ENCODE results near the gene TFAM. TPM values are rescaled to one million over a fixed set of nuclear protein-coding genes. Genes with fewer than 3 reads are reported as not detected.

Gene TFAM
- total and polyA plus RNA-seq, 2 donors (not counting 1 experiment from before 2014, with no cell fraction given), result 8.2 to 38.4 TPM

DNA sequence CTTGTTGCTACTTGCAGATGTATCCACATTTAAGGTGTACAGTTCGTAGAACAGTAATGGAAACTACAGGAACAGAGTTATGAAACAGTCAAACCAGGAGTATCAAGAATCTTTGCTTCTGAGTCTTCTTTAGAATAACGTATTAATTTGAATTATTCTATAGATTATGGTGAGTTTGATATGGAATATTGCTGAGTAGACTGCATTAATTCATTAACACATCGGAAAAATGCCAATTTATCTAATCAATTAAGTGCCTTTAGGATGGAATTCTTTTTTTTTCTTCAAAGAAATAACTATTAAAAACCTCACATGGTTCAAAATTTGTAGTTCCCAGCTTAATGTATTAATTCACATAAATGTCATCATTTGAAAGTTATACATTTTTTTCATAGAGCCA lies 3.8 kb downstream of the TFAM start:
- TF ChIP-seq, protein P1, sequence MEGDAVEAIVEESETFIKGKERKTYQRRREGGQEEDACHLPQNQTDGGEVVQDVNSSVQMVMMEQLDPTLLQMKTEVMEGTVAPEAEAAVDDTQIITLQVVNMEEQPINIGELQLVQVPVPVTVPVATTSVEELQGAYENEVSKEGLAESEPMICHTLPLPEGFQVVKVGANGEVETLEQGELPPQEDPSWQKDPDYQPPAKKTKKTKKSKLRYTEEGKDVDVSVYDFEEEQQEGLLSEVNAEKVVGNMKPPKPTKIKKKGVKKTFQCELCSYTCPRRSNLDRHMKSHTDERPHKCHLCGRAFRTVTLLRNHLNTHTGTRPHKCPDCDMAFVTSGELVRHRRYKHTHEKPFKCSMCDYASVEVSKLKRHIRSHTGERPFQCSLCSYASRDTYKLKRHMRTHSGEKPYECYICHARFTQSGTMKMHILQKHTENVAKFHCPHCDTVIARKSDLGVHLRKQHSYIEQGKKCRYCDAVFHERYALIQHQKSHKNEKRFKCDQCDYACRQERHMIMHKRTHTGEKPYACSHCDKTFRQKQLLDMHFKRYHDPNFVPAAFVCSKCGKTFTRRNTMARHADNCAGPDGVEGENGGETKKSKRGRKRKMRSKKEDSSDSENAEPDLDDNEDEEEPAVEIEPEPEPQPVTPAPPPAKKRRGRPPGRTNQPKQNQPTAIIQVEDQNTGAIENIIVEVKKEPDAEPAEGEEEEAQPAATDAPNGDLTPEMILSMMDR (IDR thresholded peaks at IDR 0.05), result no peak
- no peak for TF ChIP-seq EZH2 (IDR thresholded peaks at IDR 0.05; ENCODE audit: borderline replicate concordance, insufficient read depth, low read depth, low read length, poor library complexity, severe bottlenecking)

DNA sequence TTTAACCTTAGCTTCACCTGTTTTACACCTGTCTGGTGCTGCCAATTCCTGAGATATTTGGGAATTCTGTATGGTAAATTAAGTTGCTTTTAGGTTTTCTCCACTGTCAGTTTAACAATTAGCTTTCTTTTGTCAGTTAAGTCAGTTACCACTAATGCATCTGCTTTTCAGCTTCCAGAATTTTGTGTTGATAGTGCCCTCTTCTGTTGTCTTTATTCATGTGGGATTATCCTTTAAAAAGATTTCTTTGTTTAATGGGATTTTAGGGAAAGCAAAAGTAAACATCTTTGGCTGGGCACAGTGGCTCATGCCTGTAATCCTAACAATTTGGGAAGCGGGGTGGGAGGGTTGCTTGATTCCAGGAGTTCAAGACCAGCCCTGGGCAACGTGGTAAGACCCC lies 8.1 kb downstream of the TFAM start:
- peaks cover 7% of the 10 kb centered on the region for H3K79me2 ChIP-seq (ENCODE audit: control insufficient read depth, insufficient read depth, low read length)
- Mint-ChIP-seq H3K4me1 (peaks cover 11% of the 10 kb centered on the region), H3K27ac (no peak overlapping the region), H3K9me3 (ENCODE audit: insufficient read depth) (no peaks in the 10 kb centered on the region), H3K27me3 (no peaks in the 10 kb centered on the region), H3K4me3 (no peak overlapping the region)
- CTCF ChIA-PET, result interaction anchor here (1.3 kb wide), 1 partner anchor 94 kb away, joined by 5 read pairs; no protein-coding TSS in a partner anchor
- H3K4me2 ChIP-seq (replicated peaks; ENCODE audit: low read depth, low read length, poor library complexity, severe bottlenecking), result no peak overlapping the region
- intact Hi-C loops (cut with micrococcal nuclease), result no loop called here
- POLR2A ChIA-PET, result no interaction called here
- peaks cover 11% of the 10 kb centered on the region for H4K20me1 ChIP-seq (ENCODE audit: control insufficient read depth, insufficient read depth, low read length, poor library complexity, severe bottlenecking)
- H3K9ac ChIP-seq (ENCODE audit: low read length), result no peak overlapping the region
- H3K36me3 ChIP-seq (replicated peaks in 1 of 2; ENCODE audit: control extremely low read depth in 1 of 2, control insufficient read depth in 1 of 2, extremely low read depth in 1 of 2, insufficient read depth in 2 of 2, low read length in 1 of 2), result peaks cover 8 to 84% of the 10 kb centered on the region in 2 experiments
- H3K4me1 ChIP-seq (ENCODE audit: control insufficient read depth in 2 of 2, insufficient read depth in 2 of 2, low read length in 2 of 2), result no peaks in the 10 kb centered on the region
- H2AFZ ChIP-seq (ENCODE audit: insufficient read depth, low read depth, low read length, poor library complexity, severe bottlenecking), result no peak overlapping the region
- DNase-seq, result no peak
- TF ChIP-seq, protein P1 (IDR thresholded peaks at IDR 0.05), result no peak
- TF ChIP-seq EZH2 (IDR thresholded peaks at IDR 0.05; ENCODE audit: borderline replicate concordance, insufficient read depth, low read depth, low read length, poor library complexity, severe bottlenecking), result no peak
- no peak overlapping the region for H3K27ac ChIP-seq (ENCODE audit: low read length in 2 of 2)
- ATAC-seq (ENCODE audit: low read depth), result no peak
- WGBS (ENCODE audit: insufficient coverage), result no CpG with 5 or more reads among the region's 2 CpGs
- no peaks in the 10 kb centered on the region for H3K9me3 ChIP-seq (ENCODE audit: control extremely low read depth in 1 of 3, control insufficient read depth in 2 of 3, insufficient read depth in 1 of 3, low read length in 2 of 3)
- no peak overlapping the region for H3K4me3 ChIP-seq (ENCODE audit: control extremely low read depth in 1 of 5, extremely low read depth in 1 of 5, insufficient read depth in 1 of 5, low read depth in 2 of 5, low read length in 4 of 5)
- no peaks in the 10 kb centered on the region for H3K27me3 ChIP-seq (replicated peaks in 1 of 4; ENCODE audit: control extremely low read depth in 1 of 4, control insufficient read depth in 3 of 4, insufficient read depth in 4 of 4, low read length in 3 of 4)

More for the DNA sequence above, 3.8 kb downstream of the TFAM start:
- H3K27ac ChIP-seq (ENCODE audit: low read length in 2 of 2), result no peak overlapping the region
- ChIA-PET POLR2A (no interaction called here), CTCF (interaction anchor here (0.9 kb wide), 1 partner anchor 89 kb away, joined by 3 read pairs; no protein-coding TSS in a partner anchor)
- DNase-seq (no peak), ATAC-seq (ENCODE audit: low read depth) (no peak)
- H3K79me2 ChIP-seq (ENCODE audit: control insufficient read depth, insufficient read depth, low read length), result peaks cover 37% of the 10 kb centered on the region
- no CpG with 5 or more reads among the region's 3 CpGs for WGBS (ENCODE audit: insufficient coverage)
- Mint-ChIP-seq H3K27me3 (no peaks in the 10 kb centered on the region), H3K27ac (no peak overlapping the region), H3K4me3 (no peak overlapping the region), H3K9me3 (ENCODE audit: insufficient read depth) (no peaks in the 10 kb centered on the region), H3K4me1 (peaks cover 36% of the 10 kb centered on the region)
- no peak overlapping the region for H3K9ac ChIP-seq (ENCODE audit: low read length)
- H3K4me1 ChIP-seq (ENCODE audit: control insufficient read depth in 2 of 2, insufficient read depth in 2 of 2, low read length in 2 of 2), result peaks cover 19 to 21% of the 10 kb centered on the region in 2 donors
- no peak overlapping the region for H2AFZ ChIP-seq (ENCODE audit: insufficient read depth, low read depth, low read length, poor library complexity, severe bottlenecking)
- H3K4me2 ChIP-seq (replicated peaks; ENCODE audit: low read depth, low read length, poor library complexity, severe bottlenecking), result no peak overlapping the region
- no peaks in the 10 kb centered on the region for H3K27me3 ChIP-seq (replicated peaks in 1 of 4; ENCODE audit: control extremely low read depth in 1 of 4, control insufficient read depth in 3 of 4, insufficient read depth in 4 of 4, low read length in 3 of 4)
- intact Hi-C loops (cut with micrococcal nuclease), result loop anchor here (5.0 to 10.0 kb wide), 2 partner anchors 212 to 1516 kb away; partner anchors contain the start of gene CCDC6
- H4K20me1 ChIP-seq (ENCODE audit: control insufficient read depth, insufficient read depth, low read length, poor library complexity, severe bottlenecking), result peaks cover 11% of the 10 kb centered on the region
- H3K9me3 ChIP-seq (ENCODE audit: control extremely low read depth in 1 of 3, control insufficient read depth in 2 of 3, insufficient read depth in 1 of 3, low read length in 2 of 3), result no peaks in the 10 kb centered on the region
- no peak overlapping the region for H3K4me3 ChIP-seq (ENCODE audit: control extremely low read depth in 1 of 5, extremely low read depth in 1 of 5, insufficient read depth in 1 of 5, low read depth in 2 of 5, low read length in 4 of 5)
- H3K36me3 ChIP-seq (replicated peaks in 1 of 2; ENCODE audit: control extremely low read depth in 1 of 2, control insufficient read depth in 1 of 2, extremely low read depth in 1 of 2, insufficient read depth in 2 of 2, low read length in 1 of 2), result peaks cover 5 to 58% of the 10 kb centered on the region in 2 experiments

Data from B cell (primary cell).